HepG2 (cell line): ENCODE results near the gene CBX7. TPM values are rescaled to one million over a fixed set of nuclear protein-coding genes. Genes with fewer than 3 reads are reported as not detected.

Experiments used
- ATF1 ChIP-seq: IDR thresholded peaks from 2 replicates; pipeline ENCODE4 v1.6.1; 2016; ENCODE audit warnings: mild to moderate bottlenecking, control low read depth
- CBX5 ChIP-seq: sonication (generic); formaldehyde crosslinking; IDR thresholded peaks from 2 replicates; pipeline ENCODE4 v1.4.0; 2020; ENCODE audit warnings: missing genetic modification reagents, borderline replicate concordance
- CREB1 ChIP-seq, 2 experiments: fragments of 450-650 bp in 1 of 2; IDR thresholded peaks; 2 replicates each; pipeline ENCODE4 v1.6.1; 2016 to 2017; ENCODE audit warnings: control low read depth in 1 of 2, mild to moderate bottlenecking in 1 of 2, missing compliant biosample characterization in 1 of 2, missing genetic modification characterization in 1 of 2
- FLYWCH1 ChIP-seq: sonication (generic); formaldehyde crosslinking; IDR thresholded peaks from 2 replicates; pipeline ENCODE4 v1.8.1; 2023; ENCODE audit warnings: mild to moderate bottlenecking, missing genetic modification reagents
- HDAC2 ChIP-seq: sonication (generic); formaldehyde crosslinking; IDR thresholded peaks from 2 replicates; pipeline ENCODE4 v1.4.0; 2020; ENCODE audit warnings: missing genetic modification reagents
- KAT7 ChIP-seq: IDR thresholded peaks from 2 replicates; pipeline ENCODE4 v1.6.1; 2018; ENCODE audit warnings: borderline replicate concordance, missing compliant biosample characterization
- NRL ChIP-seq: sonication (generic); formaldehyde crosslinking; IDR thresholded peaks from 2 replicates; pipeline ENCODE4 v1.5.0; 2020; ENCODE audit warnings: missing genetic modification reagents, mild to moderate bottlenecking, moderate library complexity, borderline replicate concordance
- POLR2A ChIP-seq, 2 experiments: IDR thresholded peaks; 2 replicates each; pipeline ENCODE4 v1.6.1; 2011; ENCODE audit warnings: low read depth in 2 of 2, low read length in 2 of 2, mild to moderate bottlenecking in 1 of 2, moderate library complexity in 1 of 2; ENCODE audit not compliant: insufficient read depth in 1 of 2
- REXO4 ChIP-seq: sonication (generic); formaldehyde crosslinking; IDR thresholded peaks from 2 replicates; pipeline ENCODE4 v1.8.0; 2022; ENCODE audit warnings: missing genetic modification reagents, mild to moderate bottlenecking, borderline replicate concordance
- SETDB1 ChIP-seq: sonication (generic); formaldehyde crosslinking; IDR thresholded peaks from 2 replicates; pipeline ENCODE4 v1.5.1; 2020; ENCODE audit warnings: missing genetic modification reagents, mild to moderate bottlenecking, borderline replicate concordance
- SP140L ChIP-seq: sonication (generic); formaldehyde crosslinking; IDR thresholded peaks from 2 replicates; pipeline ENCODE4 v1.4.0; 2020; ENCODE audit warnings: missing genetic modification reagents, borderline replicate concordance
- SP4 ChIP-seq: sonication (generic); formaldehyde crosslinking; IDR thresholded peaks from 2 replicates; pipeline ENCODE4 v1.8.1; 2023; ENCODE audit warnings: mild to moderate bottlenecking, missing genetic modification reagents
- SP5 ChIP-seq: IDR thresholded peaks from 2 replicates; pipeline ENCODE4 v1.6.1; 2016; ENCODE audit warnings: low read depth, borderline replicate concordance
- SRY ChIP-seq: sonication (generic); formaldehyde crosslinking; IDR thresholded peaks from 2 replicates; pipeline ENCODE4 v1.8.0; 2022; ENCODE audit warnings: mild to moderate bottlenecking, missing genetic modification reagents
- ZFX ChIP-seq: sonication (generic); formaldehyde crosslinking; IDR thresholded peaks from 2 replicates; pipeline ENCODE4 v1.4.0; 2020; ENCODE audit warnings: mild to moderate bottlenecking, low read depth, missing genetic modification reagents, moderate library complexity
- ZNF17 ChIP-seq: sonication (generic); formaldehyde crosslinking; IDR thresholded peaks from 2 replicates; pipeline ENCODE4 v1.5.0; 2020; ENCODE audit warnings: mild to moderate bottlenecking, missing genetic modification reagents
- polyA plus RNA-seq, 8 experiments: library from polyadenylated mRNA; depleted of rRNA in 3 of 8; stranded (reverse) in 7 of 8; unstranded in 1 of 8; fragments of >200 nt; fragmentation: Illumina TruSeq in 4 of 8; extraction: Trizol in 4 of 8; gene quantifications; 2 replicates each; pipeline versions ENCODE4 v1.2.1 to v1.2.3, GENCODE V29; 2011 to 2016; ENCODE audit warnings: low read depth in 4 of 8, missing spikeins in 1 of 8, mixed read lengths in 1 of 8; ENCODE audit not compliant: insufficient read depth in 1 of 8
- total RNA-seq, 5 experiments: library from RNA; depleted of rRNA; stranded (reverse); fragments of >200 nt; fragmentation: Illumina TruSeq; extraction: Trizol; gene quantifications; 2 replicates each; pipeline ENCODE4 v1.2.3, GENCODE V29; 2016; ENCODE audit warnings: low read depth in 1 of 5
- TF ChIP-seq, protein P1 (sequence below): sonication (generic); formaldehyde crosslinking; IDR thresholded peaks from 2 replicates; pipeline ENCODE4; 2020; ENCODE audit warnings: missing genetic modification reagents, mild to moderate bottlenecking, borderline replicate concordance
- TF ChIP-seq, protein P2 (sequence below): sonication (generic); formaldehyde crosslinking; IDR thresholded peaks from 2 replicates; pipeline ENCODE4 v1.4.0; 2020; ENCODE audit warnings: mild to moderate bottlenecking, missing genetic modification reagents
- TF ChIP-seq, protein P3 (sequence below): sonication (generic); formaldehyde crosslinking; IDR thresholded peaks from 2 replicates; pipeline ENCODE4 v1.5.0; 2020; ENCODE audit warnings: missing genetic modification reagents
- TF ChIP-seq, protein P4 (sequence below): sonication (generic); formaldehyde crosslinking; IDR thresholded peaks from 2 replicates; pipeline ENCODE4 v1.4.0; 2020; ENCODE audit warnings: missing genetic modification reagents, borderline replicate concordance

Gene CBX7
- total and polyA plus RNA-seq, 2 of the 13 experiments (the other 11 are each of a cell fraction or from before 2014, with no cell fraction given): 0.35 to 4.9 TPM

DNA sequence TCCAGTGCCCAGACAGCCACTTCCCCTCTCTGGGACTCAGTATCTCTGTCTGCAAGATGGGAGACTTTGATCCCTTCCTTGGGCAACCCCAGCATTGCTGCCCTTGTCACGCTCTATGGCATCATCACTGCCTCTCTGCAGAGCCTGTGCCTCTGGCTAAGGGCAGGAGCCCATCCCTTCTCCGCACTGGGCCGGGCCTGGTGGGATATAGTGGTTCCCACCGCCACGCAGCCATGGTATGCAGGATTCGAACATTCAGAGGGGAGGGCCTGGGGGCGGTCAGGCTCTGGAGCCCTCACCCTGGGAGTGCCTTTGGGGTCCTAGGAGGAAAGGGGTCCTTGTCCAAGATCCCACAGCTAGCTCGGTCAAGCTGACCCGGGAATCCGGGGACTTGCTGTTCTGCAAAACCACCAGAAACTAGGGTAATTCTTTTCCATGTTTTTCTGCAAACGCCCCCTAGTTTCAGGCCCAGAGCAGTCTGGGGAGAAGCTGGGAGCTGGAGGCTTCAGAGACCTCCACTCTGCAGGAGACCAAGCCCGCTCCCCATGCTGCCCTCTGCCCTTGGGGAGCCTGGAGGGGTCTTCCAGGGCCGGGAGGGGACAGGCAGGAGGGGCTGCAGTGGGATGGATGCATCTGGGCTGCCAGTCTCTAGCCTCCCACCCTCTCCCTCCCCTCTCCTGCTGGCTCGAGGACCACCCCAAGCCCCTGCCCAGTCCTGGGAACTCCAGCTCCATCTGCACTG is 24.4 kb upstream of the CBX7 start (continued):
- TF ChIP-seq CBX5 (no peak), FLYWCH1 (CRISPR knock-in tag) (no peak), SP140L (no peak), ZFX (CRISPR knock-in tag) (peak; percentile 40; the same call in 1 of the 2 replicates), REXO4 (CRISPR knock-in tag) (no peak), KAT7 (CRISPR knock-in tag) (no peak), ATF1 (CRISPR knock-in tag) (no peak), HDAC2 (CRISPR knock-in tag) (peak; percentile 5; the same call in 1 of the 2 replicates), NRL (CRISPR knock-in tag) (no peak), SP5 (CRISPR knock-in tag) (no peak), ZNF17 (CRISPR knock-in tag) (no peak), CREB1 (IDR thresholded peaks at IDR 0.05) (no peak), CREB1 (CRISPR knock-in tag; IDR thresholded peaks at IDR 0.05) (no peak), SP4 (CRISPR knock-in tag) (no peak), SRY (no peak), SETDB1 (CRISPR knock-in tag) (no peak), POLR2A (IDR thresholded peaks at IDR 0.05; ENCODE audit: insufficient read depth in 1 of 2, low read depth in 2 of 2, low read length in 2 of 2) (no peak)
- TF ChIP-seq, protein P1, sequence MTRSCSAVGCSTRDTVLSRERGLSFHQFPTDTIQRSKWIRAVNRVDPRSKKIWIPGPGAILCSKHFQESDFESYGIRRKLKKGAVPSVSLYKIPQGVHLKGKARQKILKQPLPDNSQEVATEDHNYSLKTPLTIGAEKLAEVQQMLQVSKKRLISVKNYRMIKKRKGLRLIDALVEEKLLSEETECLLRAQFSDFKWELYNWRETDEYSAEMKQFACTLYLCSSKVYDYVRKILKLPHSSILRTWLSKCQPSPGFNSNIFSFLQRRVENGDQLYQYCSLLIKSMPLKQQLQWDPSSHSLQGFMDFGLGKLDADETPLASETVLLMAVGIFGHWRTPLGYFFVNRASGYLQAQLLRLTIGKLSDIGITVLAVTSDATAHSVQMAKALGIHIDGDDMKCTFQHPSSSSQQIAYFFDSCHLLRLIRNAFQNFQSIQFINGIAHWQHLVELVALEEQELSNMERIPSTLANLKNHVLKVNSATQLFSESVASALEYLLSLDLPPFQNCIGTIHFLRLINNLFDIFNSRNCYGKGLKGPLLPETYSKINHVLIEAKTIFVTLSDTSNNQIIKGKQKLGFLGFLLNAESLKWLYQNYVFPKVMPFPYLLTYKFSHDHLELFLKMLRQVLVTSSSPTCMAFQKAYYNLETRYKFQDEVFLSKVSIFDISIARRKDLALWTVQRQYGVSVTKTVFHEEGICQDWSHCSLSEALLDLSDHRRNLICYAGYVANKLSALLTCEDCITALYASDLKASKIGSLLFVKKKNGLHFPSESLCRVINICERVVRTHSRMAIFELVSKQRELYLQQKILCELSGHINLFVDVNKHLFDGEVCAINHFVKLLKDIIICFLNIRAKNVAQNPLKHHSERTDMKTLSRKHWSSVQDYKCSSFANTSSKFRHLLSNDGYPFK (CRISPR knock-in tag): no peak
- TF ChIP-seq, protein P2, sequence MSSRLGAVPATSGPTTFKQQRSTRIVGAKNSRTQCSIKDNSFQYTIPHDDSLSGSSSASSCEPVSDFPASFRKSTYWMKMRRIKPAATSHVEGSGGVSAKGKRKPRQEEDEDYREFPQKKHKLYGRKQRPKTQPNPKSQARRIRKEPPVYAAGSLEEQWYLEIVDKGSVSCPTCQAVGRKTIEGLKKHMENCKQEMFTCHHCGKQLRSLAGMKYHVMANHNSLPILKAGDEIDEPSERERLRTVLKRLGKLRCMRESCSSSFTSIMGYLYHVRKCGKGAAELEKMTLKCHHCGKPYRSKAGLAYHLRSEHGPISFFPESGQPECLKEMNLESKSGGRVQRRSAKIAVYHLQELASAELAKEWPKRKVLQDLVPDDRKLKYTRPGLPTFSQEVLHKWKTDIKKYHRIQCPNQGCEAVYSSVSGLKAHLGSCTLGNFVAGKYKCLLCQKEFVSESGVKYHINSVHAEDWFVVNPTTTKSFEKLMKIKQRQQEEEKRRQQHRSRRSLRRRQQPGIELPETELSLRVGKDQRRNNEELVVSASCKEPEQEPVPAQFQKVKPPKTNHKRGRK: no peak
- TF ChIP-seq, protein P3, sequence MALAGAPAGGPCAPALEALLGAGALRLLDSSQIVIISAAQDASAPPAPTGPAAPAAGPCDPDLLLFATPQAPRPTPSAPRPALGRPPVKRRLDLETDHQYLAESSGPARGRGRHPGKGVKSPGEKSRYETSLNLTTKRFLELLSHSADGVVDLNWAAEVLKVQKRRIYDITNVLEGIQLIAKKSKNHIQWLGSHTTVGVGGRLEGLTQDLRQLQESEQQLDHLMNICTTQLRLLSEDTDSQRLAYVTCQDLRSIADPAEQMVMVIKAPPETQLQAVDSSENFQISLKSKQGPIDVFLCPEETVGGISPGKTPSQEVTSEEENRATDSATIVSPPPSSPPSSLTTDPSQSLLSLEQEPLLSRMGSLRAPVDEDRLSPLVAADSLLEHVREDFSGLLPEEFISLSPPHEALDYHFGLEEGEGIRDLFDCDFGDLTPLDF: no peak
- TF ChIP-seq, protein P4, sequence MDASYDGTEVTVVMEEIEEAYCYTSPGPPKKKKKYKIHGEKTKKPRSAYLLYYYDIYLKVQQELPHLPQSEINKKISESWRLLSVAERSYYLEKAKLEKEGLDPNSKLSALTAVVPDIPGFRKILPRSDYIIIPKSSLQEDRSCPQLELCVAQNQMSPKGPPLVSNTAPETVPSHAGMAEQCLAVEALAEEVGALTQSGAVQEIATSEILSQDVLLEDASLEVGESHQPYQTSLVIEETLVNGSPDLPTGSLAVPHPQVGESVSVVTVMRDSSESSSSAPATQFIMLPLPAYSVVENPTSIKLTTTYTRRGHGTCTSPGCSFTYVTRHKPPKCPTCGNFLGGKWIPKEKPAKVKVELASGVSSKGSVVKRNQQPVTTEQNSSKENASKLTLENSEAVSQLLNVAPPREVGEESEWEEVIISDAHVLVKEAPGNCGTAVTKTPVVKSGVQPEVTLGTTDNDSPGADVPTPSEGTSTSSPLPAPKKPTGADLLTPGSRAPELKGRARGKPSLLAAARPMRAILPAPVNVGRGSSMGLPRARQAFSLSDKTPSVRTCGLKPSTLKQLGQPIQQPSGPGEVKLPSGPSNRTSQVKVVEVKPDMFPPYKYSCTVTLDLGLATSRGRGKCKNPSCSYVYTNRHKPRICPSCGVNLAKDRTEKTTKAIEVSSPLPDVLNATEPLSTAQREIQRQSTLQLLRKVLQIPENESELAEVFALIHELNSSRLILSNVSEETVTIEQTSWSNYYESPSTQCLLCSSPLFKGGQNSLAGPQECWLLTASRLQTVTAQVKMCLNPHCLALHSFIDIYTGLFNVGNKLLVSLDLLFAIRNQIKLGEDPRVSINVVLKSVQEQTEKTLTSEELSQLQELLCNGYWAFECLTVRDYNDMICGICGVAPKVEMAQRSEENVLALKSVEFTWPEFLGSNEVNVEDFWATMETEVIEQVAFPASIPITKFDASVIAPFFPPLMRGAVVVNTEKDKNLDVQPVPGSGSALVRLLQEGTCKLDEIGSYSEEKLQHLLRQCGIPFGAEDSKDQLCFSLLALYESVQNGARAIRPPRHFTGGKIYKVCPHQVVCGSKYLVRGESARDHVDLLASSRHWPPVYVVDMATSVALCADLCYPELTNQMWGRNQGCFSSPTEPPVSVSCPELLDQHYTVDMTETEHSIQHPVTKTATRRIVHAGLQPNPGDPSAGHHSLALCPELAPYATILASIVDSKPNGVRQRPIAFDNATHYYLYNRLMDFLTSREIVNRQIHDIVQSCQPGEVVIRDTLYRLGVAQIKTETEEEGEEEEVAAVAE (CRISPR knock-in tag): no peak
